Measurements from ENCODE around the gene CDKL4.
"Not testable (repeated sequence)": the region's sequence is repeated elsewhere in the genome, so short reads cannot be mapped to it uniquely, and the experiment has no call there.

The CDKL4 gene

DNA sequence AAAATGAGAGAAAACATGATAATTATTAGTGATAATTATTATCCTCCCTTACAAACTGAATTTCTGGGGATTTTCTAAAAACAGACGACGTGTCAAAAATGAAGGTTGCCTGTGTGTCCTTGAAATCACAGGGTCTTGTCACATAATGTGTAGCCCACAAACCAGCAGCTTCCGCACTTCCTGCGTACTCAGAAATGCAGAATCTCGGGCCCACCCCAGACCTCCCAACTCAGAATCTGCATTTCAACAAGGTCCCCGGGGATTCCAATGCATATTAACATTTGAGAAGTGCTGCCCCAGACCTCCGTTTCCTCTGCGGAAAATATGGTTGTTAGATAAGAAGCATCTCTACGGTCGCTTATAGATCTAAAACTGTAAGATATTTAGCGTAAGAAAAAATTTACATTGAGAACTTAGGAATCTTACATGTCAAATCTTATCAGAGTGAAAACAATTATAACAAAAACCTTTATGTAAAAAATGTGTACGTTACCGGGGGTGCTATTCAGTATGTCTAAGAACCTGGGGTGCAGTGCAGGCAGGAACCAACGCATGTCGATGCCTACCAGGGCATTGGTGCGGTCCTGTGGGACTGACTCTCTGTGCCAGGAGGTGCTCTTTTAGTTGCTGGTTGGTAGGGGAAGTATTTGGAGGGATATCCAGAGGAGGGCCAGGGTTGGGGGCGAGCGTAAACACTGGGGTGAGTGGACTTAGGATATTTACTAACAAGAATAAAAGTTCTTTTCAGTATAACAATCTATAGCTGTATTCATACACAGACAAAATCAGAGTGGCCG lies 15.2 kb downstream of the CDKL4 start:
- no peak for DNase-seq

DNA sequence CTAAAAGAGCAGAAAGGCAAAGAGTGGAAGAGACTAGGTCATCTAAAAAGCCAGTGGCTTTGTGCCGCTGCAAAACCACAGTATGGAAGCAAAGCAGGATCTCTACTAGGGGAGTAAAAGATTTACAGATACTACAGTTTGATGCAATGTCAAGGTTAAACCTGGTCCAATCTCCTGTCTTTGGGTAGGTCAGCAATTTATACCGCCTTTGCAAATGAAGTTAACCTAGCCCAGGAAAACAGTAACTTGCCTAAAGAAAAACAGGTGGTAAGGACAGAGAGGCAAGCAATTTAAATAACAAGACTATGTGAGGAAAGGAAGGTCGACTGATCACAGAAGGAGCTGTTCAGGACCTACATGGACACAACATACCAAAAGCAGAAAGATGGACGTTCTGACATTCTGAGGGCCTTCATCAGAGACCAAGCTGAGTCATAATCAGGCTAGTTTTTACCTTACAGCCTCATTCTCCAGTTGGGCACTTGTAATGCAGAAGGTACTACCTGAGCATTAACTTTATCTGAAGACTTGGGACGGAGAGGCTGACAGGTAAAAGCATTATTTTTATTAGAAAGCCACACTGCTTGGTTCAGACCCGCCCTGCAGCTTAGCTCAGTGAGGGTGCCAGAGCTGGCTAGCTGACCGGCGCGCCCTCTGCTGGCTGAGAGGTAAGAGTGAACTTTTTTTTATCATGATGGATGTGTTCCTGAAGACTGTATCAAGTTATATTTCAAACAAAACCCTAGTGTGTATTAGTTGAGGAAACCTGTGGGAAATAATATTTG lies 15.9 kb downstream of the CDKL4 start:
- DNase-seq: peak; percentile 4

DNA sequence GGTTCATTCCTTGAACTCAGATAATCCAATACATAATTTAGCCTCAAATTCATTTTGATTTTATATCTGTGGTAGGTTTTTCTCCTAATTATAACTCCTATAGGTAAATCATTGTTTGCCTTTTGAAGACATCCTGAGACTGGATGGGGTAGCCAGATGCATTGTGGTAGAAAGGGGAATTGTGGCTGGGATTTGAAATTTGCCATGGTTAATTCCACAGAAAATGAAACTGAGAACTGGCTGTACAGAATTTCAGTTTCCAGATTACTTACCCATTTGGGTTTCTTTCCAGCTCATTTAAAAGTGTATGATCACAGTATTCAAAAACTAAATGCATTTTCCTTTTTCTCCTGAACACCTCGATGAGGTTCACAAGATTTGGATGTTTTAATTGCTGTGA lies 18.2 kb downstream of the CDKL4 start:
- DNase-seq: no peak

DNA sequence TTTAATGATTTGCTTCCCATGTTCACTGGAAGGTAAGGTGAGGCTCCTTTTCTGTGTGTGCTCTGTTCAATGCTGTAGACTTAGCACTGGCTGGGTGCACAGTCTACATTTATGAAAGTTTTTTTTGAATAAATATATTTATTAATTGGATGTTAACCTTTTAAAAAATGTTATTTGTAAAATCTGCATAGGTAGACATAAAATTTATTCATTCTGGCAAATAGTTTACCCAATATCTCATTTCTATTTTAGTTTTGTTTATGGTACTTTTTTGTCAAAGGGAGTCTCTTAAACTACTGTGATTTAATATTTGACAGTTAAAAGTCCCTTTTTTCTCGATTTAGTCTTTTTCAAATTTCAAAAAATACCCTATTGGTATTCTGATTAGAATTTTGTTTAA lies 19.9 kb downstream of the CDKL4 start:
- no peak for DNase-seq

DNA sequence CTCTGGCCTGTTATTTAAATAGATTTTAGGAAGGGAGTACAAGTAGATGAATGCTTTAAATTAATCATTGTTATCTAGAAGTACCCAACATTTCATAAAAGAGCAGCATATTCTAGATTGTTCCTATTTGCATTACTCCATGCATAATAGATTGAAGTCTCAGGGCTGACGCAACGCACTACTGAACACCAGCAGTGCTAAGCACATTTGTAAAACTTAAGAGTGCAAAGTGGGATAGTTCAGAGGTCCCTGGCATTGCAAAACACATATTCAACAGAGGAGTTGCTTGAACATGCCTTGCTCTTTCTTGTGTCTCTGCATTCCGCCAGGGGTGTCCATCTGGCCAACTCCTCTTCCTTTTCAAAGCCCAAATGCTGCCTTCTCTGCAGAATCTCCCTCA lies 22.3 kb downstream of the CDKL4 start:
- DNase-seq: no peak

DNA sequence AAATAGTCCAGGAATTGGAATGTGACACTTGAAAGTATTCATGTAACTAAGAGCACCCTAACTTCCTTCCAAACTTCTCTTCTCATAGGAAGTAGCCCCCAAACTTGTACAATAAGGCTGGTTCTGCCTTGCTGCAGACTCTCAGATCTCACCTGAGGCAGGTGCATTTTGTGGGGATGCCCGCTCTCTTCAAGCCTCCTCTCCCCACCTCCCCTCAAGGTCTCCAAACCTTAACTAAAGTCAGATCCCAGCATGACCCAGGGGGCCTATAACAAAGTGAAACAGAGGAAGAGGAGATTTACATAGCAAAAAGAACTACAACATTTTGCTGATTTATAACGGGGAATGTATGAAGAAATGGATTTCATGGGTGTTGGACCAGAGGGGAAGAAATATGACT lies 23.6 kb downstream of the CDKL4 start:
- DNase-seq: no peak

DNA sequence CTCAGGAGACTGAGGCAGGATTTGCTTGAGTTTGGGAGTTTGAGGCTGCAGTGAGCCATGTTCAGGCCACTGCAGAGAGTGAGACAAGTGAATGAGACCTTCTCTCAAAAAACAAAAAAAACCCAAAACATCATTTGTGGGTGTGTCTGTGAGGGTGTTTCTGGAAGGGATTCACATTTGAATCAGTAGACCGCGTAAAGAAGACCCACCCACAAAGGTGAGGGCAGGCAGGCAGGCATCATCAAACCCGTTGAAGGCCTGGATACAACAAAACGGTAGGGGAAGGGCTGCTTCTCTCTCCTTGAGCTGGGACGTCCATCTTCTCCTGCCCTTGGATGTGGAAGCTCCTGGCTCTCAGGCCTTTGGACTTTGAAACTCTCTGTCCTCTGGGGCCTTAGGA lies 25.4 kb downstream of the CDKL4 start:
- no peak for DNase-seq

DNA sequence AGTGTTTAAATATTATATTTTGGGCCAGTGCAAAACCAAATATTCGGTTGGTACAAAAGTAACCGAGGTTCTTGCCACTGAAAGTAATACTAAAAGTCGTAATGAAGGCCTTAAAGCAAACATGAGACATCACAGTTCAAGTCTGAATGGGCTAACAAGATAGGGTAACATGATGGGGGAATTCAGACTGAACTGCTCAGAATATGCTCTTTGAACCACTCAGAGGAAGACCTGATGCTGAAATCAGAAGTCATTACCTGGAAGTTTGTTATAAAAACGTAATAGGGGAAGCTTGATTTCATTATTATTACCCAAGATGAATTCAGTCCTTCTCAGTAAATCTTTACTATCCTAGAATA lies 26.6 kb downstream of the CDKL4 start:
- no peak for DNase-seq

DNA sequence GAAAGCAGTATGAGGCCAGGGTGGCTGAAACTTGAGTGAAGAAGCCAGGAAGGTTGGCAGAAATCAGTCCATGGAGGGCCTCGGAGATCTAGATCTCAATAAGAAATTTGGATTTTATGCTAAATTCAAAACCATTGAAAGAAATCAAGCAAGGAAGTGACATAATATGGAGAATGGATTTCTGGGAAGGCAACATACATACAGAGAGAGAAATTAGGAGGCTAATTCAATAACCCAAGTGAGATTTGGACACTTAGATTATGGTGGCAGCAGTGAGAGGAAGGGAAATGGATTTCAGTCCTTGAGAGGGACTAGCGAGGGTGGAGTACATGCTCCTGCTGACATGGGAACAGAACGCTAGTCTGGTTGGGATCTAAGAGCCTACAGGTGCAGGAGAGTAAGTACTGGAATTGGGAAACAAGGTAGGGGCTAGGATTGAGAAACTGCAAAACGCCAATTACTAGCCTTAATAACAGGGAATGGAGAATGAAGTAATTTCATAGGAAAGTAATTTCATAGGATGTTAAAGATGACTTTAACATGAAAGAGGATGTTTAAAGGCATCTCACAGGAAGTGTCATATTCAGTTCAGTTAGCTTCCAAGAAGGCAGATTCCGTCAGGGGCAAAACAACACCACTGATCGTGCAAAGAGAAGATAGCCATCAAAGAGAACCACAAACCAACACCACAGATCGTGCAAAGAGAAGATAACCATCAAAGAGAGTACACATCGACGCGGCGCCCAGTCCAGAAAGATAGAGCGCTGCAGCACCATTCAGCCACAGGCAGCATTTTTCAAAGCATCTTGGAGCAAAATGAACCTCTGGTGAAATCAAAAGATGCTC lies 27.2 kb downstream of the CDKL4 start:
- no peak for DNase-seq

DNA sequence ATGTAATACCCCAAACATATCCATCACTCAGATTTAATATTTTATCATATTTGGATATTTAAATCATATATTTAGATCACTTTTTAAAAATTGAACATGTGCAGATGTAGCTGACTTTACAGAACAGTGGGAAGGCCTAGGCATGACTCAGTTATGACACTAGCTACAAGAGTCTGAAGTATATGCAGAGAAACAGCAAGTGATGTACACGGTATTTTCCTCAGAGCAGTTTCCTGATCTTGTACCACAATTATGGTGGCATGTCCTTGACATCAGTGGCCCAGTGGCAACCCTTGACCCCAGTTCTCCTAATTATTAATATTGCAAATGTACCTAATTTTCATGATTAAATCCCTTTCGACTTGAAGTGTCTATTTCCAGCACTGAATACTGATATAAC lies 28.2 kb downstream of the CDKL4 start:
- no peak for DNase-seq

DNA sequence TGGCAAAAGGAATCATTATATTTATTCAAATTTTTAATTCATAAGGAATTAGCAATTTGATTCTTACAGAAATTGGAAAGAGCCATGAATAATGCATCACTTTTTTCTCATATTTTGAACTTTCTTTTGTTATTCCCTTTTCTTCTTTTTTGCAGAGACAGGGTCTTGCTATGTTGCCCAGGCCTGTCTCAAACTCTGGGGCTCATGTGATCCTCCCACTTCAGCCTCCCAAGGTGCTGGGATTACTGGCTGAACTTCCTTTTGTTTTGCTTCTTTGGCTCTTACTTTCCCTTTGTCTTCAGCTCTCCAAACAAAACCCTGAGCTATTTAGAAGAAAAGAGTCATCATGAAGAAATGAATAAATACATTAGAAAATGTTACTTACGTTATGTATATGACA lies 30.8 kb downstream of the CDKL4 start:
- no peak for DNase-seq

DNA sequence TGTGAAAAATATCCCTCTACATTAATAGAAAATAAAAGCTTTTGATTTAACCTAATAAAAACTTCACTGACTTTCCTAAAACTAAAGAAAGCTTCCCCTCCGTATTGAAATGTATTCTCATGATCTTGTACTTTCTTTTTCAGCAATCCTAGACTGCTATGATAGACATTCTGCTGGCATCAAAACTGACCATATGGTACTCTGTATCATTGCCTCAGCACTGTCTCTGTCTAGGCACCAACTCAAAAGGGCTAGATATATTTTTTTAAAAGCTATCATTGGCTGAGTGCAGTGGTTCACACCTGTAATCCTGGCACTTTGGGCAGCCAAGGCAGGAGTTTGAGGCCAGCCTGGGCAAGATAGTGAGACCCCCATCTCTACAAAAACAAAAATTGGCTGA lies 32.9 kb downstream of the CDKL4 start:
- DNase-seq: no peak

DNA sequence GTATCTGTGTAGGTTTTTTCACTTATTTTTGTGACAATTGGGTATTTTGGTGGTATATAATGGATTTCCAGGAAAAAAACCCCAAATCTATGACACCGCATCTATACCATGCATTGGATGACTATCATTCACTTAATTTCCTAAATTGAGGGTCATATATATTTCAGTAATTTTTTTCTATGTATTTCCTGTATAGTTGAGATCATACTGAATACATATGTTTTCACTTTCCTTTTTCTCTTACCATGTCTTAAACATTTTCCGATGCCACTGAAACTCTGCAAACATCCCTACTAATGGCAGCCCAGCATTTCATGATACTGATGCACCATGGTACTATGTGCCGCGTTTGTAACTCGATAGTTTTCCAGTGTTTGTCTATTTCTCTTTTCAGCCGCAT lies 40.4 kb downstream of the CDKL4 start:
- no peak for DNase-seq

DNA sequence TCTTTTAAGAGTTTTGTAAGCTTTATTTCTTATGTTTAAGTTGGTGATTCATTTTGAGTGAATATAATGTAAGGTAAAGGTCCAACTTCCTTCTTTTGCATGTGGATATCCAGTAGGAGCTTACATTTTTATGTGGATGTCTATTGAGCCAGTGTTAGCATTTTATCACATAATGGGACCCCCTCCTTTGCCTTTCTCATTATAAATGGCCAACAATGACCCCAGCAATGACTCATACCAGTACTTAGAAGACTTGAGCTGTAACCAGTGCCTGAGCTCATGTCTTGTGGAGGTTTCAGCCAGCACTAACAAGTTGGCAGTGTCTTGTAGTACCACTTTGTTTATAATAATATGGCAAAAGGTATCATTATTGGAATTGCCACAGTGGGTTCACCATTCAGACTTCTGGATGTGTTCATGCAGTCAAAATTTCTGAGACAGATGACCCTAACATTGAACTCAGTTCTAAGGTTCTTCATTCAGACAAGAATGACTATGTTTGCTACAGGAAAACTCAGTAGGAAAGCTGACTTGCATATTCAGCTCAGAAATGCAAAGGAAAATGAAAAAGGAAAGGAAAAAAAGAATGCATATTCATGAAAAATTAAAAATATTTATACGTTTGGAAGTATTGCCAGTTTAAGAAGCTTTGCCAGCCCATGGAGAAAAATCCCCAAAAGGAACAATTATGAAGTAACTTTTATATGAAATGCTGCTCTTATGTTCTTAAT lies 41.0 kb downstream of the CDKL4 start:
- no peak for DNase-seq

DNA sequence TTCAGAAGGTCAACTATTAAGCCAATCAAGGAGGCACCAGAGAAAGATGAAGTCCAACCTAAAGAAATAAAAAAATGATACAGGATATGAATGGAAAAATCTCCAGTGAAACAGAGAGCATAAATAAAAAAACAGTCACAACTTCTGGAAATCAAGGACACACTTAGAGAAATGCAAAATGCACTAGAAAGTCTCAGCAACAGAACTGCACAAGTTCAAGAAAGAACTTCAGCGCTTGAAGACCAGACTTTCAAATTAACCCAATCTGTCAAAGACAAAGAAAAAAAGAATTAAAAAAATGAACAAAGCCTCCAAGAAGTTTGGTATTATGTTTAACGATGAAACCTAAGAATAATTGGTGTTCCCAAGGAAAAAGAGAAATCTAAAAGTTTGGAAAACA lies 46.8 kb downstream of the CDKL4 start:
- DNase-seq: not testable (repeated sequence)

DNA sequence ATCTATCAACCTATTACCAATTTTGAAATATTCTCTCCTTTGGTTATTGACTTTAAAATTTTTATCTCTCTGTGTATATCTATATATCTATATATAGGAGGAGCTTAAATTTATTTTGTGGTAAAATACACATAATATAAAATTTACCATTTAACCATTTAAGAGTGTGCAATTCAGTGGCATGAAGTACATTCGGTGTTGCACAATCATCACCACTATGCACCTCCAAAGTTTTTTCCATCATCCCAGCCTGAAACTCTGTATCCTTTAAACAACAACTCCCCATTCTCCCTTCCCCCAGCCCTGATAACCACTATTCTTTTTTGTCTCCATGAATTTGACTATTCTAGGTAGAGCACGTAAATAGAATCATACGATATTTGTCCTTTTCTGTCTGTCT lies 49.1 kb downstream of the CDKL4 start:
- no peak for DNase-seq

DNA sequence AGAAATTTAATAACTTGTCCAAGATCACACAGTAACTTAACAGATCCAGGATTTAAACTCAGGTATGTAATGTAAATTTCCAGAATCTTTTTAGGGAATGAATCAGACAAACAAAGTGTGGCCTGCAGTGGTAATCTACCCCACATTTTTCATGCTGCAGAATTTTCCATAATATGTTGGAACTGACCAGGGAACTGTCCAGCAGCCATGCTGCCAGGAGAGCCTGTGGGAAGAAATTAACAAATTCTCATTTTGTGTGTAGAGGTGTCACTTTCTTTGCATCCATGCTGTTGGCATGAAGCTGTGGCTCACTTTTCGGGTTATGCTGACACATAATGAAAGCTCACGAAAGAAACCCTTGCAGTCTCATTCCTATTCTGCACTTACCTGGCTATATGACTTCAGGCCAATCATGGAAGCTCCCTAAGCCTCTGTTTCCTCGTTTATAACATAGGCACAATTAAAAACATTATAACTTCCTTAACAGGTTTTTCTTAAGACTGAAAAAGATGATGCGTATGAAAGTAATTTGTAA lies 54.7 kb downstream of the CDKL4 start:
- no peak for DNase-seq

DNA sequence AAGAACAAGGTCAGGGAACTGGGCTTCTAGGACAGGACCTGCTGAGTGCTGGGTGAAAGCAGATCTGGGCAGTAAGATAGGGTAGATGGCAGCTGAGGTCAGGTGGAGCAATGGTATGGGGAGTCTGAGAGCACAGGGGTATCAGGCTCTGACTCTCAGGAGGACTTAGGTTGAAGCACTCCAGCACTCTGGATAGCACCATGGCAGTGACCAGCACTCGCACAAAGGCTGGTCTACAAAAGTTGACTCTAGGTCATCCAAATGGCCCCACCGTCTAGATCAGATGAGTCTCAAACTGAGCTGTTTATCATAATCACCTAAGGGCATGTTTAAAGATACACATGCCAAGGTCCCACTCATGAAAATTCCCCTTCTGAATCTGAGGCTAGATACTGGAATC lies 60.1 kb downstream of the CDKL4 start:
- no peak for DNase-seq

DNA sequence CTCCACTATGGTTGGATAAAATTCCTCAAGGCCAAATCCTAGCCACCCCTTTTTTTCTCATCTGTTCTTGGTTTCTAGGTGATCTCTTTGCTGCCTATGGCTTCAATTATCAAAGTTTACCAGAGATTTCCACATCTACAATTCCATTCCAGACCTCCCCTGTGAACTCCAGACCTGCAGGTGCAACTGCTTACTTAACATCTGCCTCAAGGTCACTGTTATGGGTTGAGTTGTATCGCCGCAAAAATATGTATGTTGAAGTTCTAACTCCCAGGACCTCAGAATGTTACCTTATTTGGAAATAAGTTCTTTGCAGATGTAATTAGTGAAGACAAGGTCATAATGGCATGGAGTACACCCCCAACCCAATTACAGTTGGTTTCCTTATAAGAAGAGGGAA lies 62.5 kb downstream of the CDKL4 start:
- DNase-seq: no peak

DNA sequence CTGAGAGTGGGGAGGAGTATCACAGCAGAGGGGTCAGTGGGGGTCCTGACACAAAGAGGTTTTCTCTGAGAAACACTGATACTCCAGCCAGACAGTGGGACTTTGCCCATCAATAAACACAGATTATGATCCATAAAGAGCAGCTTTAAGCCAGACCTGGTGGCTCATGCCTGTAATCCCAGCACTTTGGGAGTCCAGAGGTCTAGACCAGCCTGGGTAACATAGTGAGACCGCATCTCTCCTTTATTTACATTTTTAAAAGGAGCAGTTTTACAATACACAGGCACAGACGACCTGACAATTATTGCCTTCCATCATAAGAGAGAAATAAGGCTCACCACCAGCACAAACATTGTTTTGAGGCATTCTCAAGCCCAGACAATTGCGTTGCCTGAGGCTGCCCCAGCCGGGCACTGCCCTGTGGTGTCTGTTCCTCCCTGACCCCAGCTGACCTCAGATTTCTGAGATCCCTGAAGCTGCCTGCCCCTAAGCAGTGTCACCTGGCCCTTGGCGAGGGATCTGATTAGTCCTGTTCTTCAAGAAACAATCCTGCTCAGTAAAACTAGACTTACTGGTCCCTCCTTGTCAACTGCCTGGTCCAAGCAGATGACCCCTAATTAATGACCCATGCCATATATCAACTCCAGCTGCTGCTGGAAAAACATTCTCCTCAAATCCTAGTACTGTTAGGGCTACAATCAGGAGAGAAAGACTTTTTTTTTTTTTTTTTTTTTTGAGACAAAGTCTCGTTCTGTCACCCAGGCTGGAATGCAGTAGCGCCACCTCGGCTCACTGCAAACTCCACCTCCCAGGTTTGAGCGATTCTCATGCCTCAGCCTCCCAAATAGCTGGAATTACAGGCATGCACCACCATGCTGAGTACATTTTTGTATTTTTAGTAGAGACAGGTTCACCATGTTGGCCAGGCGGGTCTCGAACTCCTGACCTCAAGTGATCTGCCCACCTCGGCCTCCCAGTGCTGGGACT lies 63.5 kb downstream of the CDKL4 start:
- DNase-seq: no peak

DNA sequence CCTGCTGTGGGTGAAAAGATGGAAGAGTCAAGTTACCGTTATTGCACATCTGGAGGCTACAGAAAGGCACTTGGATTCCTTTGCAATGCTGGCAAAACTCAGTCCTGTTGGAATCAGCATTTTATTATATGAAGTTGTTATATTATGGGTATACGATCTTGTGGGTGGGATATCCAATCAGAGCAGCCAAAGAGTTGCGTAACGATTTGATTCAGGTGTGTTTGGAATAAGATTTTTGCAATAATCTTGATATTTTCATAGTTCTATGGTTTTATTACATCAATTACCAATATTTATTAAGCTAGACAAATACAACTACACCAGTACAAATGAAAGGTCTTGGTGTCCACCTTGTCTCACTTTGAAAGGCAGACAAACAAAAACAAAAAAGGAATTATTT lies 65.0 kb downstream of the CDKL4 start:
- DNase-seq: no peak

DNA sequence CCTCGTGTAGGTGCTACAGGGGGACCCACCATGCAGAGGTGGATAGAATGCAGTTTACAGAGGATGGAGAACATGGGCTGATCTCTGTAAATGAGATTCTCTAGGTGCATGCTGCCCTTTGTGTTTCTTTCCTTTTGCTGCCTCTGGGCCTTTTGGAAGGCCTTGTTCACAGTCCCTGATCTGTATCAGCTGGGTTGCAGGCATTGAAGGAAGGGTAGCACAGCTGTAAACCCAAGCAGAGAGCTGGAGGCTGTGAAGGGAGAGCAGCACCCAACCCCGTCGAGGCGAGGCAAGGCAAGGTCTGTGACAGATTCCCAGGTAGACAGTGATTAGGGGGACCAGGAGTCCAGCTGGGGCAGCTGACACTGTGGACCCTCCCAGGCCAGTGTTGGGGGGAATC lies 66.8 kb downstream of the CDKL4 start:
- no peak for DNase-seq

Measured in NCI-H2029 (cell line).